ENCODE measurements around the gene CASP4.
"Not testable (repeated sequence)": the region's sequence is repeated elsewhere in the genome, so short reads cannot be mapped to it uniquely, and the experiment has no call there.

Gene CASP4

DNA sequence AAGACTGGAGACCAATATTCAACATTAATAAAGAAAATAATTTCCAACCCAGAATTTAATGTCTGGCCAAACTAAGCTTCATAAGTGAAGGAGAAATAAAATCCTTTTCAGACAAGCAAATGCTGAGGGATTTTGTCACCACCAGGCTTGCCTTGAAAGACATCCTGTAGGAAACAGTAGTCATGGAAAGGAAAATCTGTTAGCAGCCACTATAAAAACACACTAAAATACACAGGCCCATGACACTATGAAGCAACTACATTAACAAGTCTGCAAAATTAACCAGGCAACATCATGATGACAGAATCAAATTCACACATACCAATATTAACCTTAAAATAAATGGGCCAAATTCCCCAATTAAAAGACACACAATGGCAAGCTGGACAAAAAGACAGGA lies 2.4 kb upstream of the CASP4 start:
- no peak overlapping the region for H3K27ac Mint-ChIP-seq
- H3K27me3 Mint-ChIP-seq: no peaks in the 10 kb centered on the region
- peaks cover 17% of the 10 kb centered on the region for H3K36me3 Mint-ChIP-seq (ENCODE audit: low read depth)
- no peak overlapping the region for H3K4me3 Mint-ChIP-seq
- peaks cover 28% of the 10 kb centered on the region for H3K4me1 Mint-ChIP-seq (ENCODE audit: low read depth)
- peaks cover 30% of the 10 kb centered on the region for H3K9me3 Mint-ChIP-seq

DNA sequence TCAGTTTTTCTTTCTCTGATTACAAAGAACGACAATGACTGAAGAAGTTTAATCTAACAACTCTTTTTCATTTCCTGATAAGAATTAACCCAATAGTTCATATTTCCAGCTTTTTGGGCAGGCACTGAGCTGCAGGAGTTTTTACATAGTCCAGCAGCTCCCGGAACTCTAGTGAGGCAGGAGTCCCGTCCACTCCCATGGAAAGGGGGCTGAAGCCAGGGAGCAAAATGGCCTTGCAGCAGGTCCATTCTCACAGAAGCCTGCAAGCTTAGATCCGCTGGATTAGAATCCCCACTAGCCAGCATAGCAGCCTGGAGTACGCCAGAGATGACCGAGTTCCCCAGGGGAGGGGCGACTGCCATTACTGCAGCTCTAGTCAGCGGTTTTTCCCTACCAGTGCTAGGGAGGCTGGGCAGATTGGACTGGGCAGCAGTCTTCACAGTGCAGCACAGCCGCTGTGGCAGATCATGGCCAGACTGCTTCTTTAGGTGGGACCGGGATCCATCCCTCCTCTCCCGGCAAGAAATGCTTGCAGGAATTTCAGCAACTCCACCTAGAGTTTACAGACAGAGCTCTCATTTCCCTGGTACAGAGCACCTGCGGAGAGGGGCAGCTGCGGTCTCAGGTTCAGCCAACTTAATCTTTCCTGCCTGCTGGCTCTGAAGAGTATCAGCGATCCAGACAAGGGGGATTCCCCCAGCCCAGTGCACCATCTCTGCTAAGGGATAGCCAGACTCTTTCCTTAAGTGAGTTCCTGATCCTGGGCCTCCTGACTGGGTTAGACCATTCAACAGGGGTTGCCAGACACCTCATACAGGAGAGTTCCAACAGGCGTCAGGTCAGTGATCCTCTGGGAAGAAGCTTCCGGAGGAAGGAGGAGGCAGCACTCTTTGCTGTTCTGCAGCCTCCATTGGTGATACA lies 742 bp upstream of the CASP4 start:
- peak overlapping the region; percentile 95 for H3K27ac Mint-ChIP-seq
- no peaks in the 10 kb centered on the region for H3K27me3 Mint-ChIP-seq
- H3K4me1 Mint-ChIP-seq (ENCODE audit: low read depth): peaks cover 37% of the 10 kb centered on the region
- H3K4me3 Mint-ChIP-seq: peak overlapping the region; percentile 96
- peaks cover 34% of the 10 kb centered on the region for H3K36me3 Mint-ChIP-seq (ENCODE audit: low read depth)
- H3K9me3 Mint-ChIP-seq: peaks cover 21% of the 10 kb centered on the region

DNA sequence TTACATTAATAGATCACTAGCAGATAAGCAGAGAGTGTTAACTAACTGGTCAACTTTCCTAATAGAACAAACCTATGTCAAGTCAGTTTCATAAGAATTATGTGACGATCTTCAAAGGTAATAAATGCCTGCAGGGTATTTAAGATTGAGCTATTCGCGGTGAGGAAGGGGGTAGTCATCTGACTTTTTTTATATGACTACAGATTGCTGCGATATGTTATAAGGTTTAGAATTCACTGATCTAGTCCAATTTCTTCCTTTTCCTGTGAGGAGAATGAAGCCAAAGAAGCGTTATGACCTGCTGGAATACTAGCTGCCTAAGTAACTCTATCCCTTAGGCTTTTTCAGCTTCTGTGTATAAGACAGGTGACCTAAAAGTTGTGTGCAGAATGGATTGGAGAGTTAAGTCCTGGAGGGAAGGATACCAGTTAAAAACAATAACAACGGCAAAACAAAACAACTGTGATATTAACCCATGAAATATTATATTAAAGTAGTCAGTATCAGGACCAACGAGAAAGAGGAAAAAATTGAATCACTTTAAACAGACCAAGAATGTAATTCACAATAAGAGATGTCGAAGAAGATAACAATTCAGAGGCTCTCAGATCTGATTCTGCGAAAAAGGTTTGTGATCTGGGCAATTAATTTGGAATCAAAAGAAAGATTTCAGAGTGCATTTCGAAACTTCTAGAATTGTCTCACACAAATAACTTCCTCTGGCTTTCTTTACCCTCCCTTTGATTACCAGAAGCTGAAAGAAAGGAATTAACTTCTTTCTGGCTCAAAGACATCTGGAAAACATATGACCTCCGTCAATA lies 630 bp downstream of the CASP4 start:
- H3K27me3 Mint-ChIP-seq: no peaks in the 10 kb centered on the region
- peaks cover 15% of the 10 kb centered on the region for H3K9me3 Mint-ChIP-seq
- peak overlapping the region; percentile 96 for H3K4me3 Mint-ChIP-seq
- H3K4me1 Mint-ChIP-seq (ENCODE audit: low read depth): peaks cover 48% of the 10 kb centered on the region
- peaks cover 39% of the 10 kb centered on the region for H3K36me3 Mint-ChIP-seq (ENCODE audit: low read depth)
- peak overlapping the region; percentile 95 for H3K27ac Mint-ChIP-seq

DNA sequence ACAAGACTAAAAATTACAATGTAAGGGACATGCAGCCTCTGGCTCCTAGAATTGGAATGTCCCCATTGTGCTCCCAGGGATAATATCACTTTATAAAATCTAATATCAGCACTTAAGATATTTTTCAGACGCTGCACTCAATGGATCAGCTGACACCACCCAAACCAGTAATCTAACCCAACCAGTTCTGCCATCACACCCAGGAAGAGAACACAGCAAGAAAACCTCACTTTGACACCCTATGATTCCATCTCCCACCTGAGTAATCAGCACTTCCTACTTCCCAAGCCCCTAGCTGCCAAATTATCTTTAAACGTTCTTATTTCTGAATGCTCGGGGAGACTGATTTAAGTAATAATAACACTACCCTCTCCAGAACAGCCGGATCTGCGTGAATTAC lies 2.6 kb downstream of the CASP4 start:
- Mint-ChIP-seq H3K9me3 (no peaks in the 10 kb centered on the region), H3K4me1 (ENCODE audit: low read depth) (peaks cover 64% of the 10 kb centered on the region), H3K27ac (no peak overlapping the region), H3K36me3 (ENCODE audit: low read depth) (peaks cover 51% of the 10 kb centered on the region), H3K27me3 (no peaks in the 10 kb centered on the region), H3K4me3 (peak overlapping the region; percentile 61)

GRCh38 chr11:104964247-104964646 lies 4.1 kb downstream of the CASP4 start:
- Mint-ChIP-seq H3K36me3 (ENCODE audit: low read depth) (peaks cover 51% of the 10 kb centered on the region), H3K4me1 (ENCODE audit: low read depth) (peaks cover 77% of the 10 kb centered on the region)

GRCh38 chr11:104962852-104963251 lies 5.5 kb downstream of the CASP4 start:
- Mint-ChIP-seq H3K27ac (no peak overlapping the region), H3K4me3 (no peak overlapping the region), H3K4me1 (ENCODE audit: low read depth) (peaks cover 80% of the 10 kb centered on the region), H3K36me3 (ENCODE audit: low read depth) (peaks cover 58% of the 10 kb centered on the region), H3K27me3 (no peaks in the 10 kb centered on the region), H3K9me3 (no peaks in the 10 kb centered on the region)

More at GRCh38 chr11:104964247-104964646, 4.1 kb downstream of the CASP4 start:
- Mint-ChIP-seq H3K27ac (no peak overlapping the region), H3K9me3 (no peaks in the 10 kb centered on the region), H3K4me3 (no peak overlapping the region), H3K27me3 (no peaks in the 10 kb centered on the region)

DNA sequence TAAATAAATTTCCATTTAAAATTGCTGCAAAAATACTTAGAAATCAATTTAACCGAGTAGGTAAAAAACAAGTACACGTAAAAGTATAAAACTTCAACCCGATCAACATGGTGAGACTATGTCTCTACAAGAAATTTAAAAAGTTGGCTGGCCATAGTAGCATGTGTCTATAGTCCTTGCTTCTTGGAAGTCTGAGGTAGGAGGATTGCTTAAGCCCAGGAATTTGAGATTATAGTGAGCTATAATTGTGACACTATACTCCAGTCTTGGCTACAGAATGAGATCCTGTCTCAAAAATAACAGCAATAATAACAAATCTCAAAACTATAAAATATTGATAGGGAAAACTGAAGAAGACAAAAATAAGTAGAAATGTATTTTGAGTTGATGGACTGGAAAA lies 11.1 kb downstream of the CASP4 start:
- Mint-ChIP-seq H3K27me3 (no peaks in the 10 kb centered on the region), H3K9me3 (no peaks in the 10 kb centered on the region), H3K27ac (no peak overlapping the region), H3K4me1 (ENCODE audit: low read depth) (peaks cover 69% of the 10 kb centered on the region), H3K4me3 (no peak overlapping the region), H3K36me3 (ENCODE audit: low read depth) (peaks cover 61% of the 10 kb centered on the region)

GRCh38 chr11:104956528-104956927 lies 11.8 kb downstream of the CASP4 start:
- no peak overlapping the region for H3K27ac Mint-ChIP-seq
- no peaks in the 10 kb centered on the region for H3K27me3 Mint-ChIP-seq
- peaks cover 62% of the 10 kb centered on the region for H3K4me1 Mint-ChIP-seq (ENCODE audit: low read depth)
- H3K36me3 Mint-ChIP-seq (ENCODE audit: low read depth): peaks cover 59% of the 10 kb centered on the region
- no peak overlapping the region for H3K4me3 Mint-ChIP-seq
- no peaks in the 10 kb centered on the region for H3K9me3 Mint-ChIP-seq

- Mint-ChIP-seq H3K36me3 (ENCODE audit: low read depth) (peaks cover 95% of the 10 kb centered on the region), H3K4me1 (ENCODE audit: low read depth) (peaks cover 11% of the 10 kb centered on the region), H3K27ac (no peak overlapping the region), H3K4me3 (no peak overlapping the region), H3K9me3 (peaks cover 4% of the 10 kb centered on the region), H3K27me3 (no peaks in the 10 kb centered on the region)
Measured at GRCh38 chr11:104946907-104947306, 21.5 kb downstream of the CASP4 start.

GRCh38 chr11:104944076-104944475 lies 24.3 kb downstream of the CASP4 start:
- H3K27ac Mint-ChIP-seq: peak overlapping the region; percentile 18
- no peaks in the 10 kb centered on the region for H3K27me3 Mint-ChIP-seq
- peaks cover 11% of the 10 kb centered on the region for H3K4me1 Mint-ChIP-seq (ENCODE audit: low read depth)
- H3K36me3 Mint-ChIP-seq (ENCODE audit: low read depth): peaks cover 73% of the 10 kb centered on the region
- no peak overlapping the region for H3K4me3 Mint-ChIP-seq
- H3K9me3 Mint-ChIP-seq: peaks cover 4% of the 10 kb centered on the region

DNA sequence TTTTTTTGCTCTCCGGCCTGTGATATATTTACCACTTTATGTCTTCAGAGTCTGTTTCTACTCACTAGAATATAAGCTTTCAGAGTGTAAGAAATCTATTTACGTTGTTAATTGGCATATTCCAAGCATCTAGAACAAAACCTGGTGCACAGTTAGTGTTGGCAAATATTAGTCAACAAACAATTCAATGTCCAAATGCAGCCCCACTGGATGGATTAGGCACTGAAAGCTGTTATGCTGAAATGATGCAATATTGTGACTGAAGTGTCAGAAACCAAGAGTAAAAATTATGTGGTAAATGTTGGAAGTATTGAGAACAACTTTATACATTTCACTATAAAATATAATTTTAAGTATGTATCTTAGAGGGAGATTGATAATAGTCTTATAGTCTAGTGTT lies 24.8 kb downstream of the CASP4 start:
- peaks cover 68% of the 10 kb centered on the region for H3K36me3 Mint-ChIP-seq (ENCODE audit: low read depth)
- peaks cover 11% of the 10 kb centered on the region for H3K4me1 Mint-ChIP-seq (ENCODE audit: low read depth)
- peaks cover 4% of the 10 kb centered on the region for H3K9me3 Mint-ChIP-seq
- no peaks in the 10 kb centered on the region for H3K27me3 Mint-ChIP-seq
- H3K27ac Mint-ChIP-seq: no peak overlapping the region
- no peak overlapping the region for H3K4me3 Mint-ChIP-seq

- H3K9me3 Mint-ChIP-seq: peaks cover 14% of the 10 kb centered on the region
- H3K36me3 Mint-ChIP-seq (ENCODE audit: low read depth): peaks cover 7% of the 10 kb centered on the region
- H3K27me3 Mint-ChIP-seq: no peaks in the 10 kb centered on the region
- peaks cover 36% of the 10 kb centered on the region for H3K4me1 Mint-ChIP-seq (ENCODE audit: low read depth)
- H3K4me3 Mint-ChIP-seq: peak overlapping the region; percentile 35
- peak overlapping the region; percentile 63 for H3K27ac Mint-ChIP-seq
Measured at GRCh38 chr11:104934594-104934993, 33.8 kb downstream of the CASP4 start.

DNA sequence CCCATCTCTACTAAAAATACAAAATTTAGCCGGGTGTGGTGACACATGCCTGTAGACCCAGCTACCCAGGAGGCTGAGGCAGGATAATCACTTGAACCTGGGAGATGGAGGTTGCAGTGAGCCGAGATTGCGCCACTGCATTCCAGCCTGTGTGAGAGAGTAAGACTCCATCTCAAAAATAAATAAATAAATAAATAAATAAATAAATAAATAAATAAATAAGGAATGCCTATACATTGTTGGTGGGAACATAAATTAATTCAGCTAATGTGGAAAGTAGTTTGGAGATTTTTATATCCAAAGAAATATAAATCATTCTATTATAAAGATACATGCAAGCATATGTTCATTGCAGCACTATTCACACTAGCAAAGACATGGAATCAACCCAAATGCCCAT lies 34.3 kb downstream of the CASP4 start:
- Mint-ChIP-seq H3K4me3 (peak overlapping the region; percentile 35), H3K4me1 (ENCODE audit: low read depth) (peaks cover 36% of the 10 kb centered on the region)
- H3K27me3 Mint-ChIP-seq: not testable (repeated sequence)

GRCh38 chr11:104928811-104929210 lies 39.6 kb downstream of the CASP4 start:
- Mint-ChIP-seq H3K9me3 (peaks cover 30% of the 10 kb centered on the region), H3K36me3 (ENCODE audit: low read depth) (peaks cover 32% of the 10 kb centered on the region), H3K27ac (no peak overlapping the region), H3K27me3 (no peaks in the 10 kb centered on the region), H3K4me1 (ENCODE audit: low read depth) (peaks cover 15% of the 10 kb centered on the region), H3K4me3 (no peak overlapping the region)

More for the DNA sequence above, 34.3 kb downstream of the CASP4 start:
- not testable (repeated sequence) for H3K27ac Mint-ChIP-seq
- Mint-ChIP-seq H3K9me3 (peaks cover 19% of the 10 kb centered on the region), H3K36me3 (ENCODE audit: low read depth) (peaks cover 12% of the 10 kb centered on the region)
